Thoracic aorta (tissue), 2 donors: Measurements from ENCODE around the gene PARD6B. TPM values are rescaled to one million over a fixed set of nuclear protein-coding genes. Genes with fewer than 3 reads are reported as not detected.

Experiments
- ATAC-seq: fragments of 150-250 bp; one replicate; pipeline ENCODE4 v1.8.0; 2017; ENCODE audit warnings: low read depth; ENCODE audit not compliant: insufficient number of reproducible peaks, low FRiP score
- DNase-seq: peaks from one replicate; pipeline ENCODE4 v3.0.0-alpha.2; 2020; ENCODE audit warnings: low spot score
- H3K27ac ChIP-seq, 2 donors: fragments of 200-600 bp; sonication (generic); 1 replicate in 1 of 2; 2 replicates in 1 of 2; pipeline ENCODE4 v1.5.1; 2016; ENCODE audit warnings: mild to moderate bottlenecking in 2 of 2, moderate library complexity in 2 of 2
- H3K27me3 ChIP-seq: fragments of 200-600 bp; sonication (generic); replicated peaks from 2 replicates; pipeline ENCODE4 v1.6.0; 2016; ENCODE audit warnings: mild to moderate bottlenecking; ENCODE audit not compliant: insufficient read depth
- H3K36me3 ChIP-seq: fragments of 200-600 bp; sonication (generic); one replicate; pipeline ENCODE4 v1.5.1; 2016
- H3K4me1 ChIP-seq, 2 donors: fragments of 200-600 bp; sonication (generic); 1 replicate in 1 of 2; 2 replicates in 1 of 2; pipeline versions ENCODE4 v1.5.1 to v1.6.0; 2016; ENCODE audit warnings: low read depth in 2 of 2, mild to moderate bottlenecking in 1 of 2; ENCODE audit not compliant: control insufficient read depth in 1 of 2
- H3K4me3 ChIP-seq: fragments of 200-600 bp; sonication (generic); 2 replicates; pipeline ENCODE4 v1.5.1; 2016; ENCODE audit warnings: mild to moderate bottlenecking
- H3K9me3 ChIP-seq: fragments of 200-600 bp; sonication (generic); 2 replicates; pipeline ENCODE4 v1.5.1; 2016
- CTCF ChIP-seq: fragments of 200-600 bp; sonication (generic); IDR thresholded peaks from one replicate; pipeline ENCODE4 v1.5.1; 2019; ENCODE audit warnings: antibody characterized with exemption
- total RNA-seq, 2 donors: library from RNA; depleted of rRNA; stranded (reverse); fragments of >200 nt; gene quantifications; one replicate each; pipeline versions ENCODE4 v1.1.0 to v1.2.3, GENCODE V29; 2016

PARD6B gene
- total RNA-seq, 2 donors from 2014 or later = 2.8 to 10.7 TPM

DNA sequence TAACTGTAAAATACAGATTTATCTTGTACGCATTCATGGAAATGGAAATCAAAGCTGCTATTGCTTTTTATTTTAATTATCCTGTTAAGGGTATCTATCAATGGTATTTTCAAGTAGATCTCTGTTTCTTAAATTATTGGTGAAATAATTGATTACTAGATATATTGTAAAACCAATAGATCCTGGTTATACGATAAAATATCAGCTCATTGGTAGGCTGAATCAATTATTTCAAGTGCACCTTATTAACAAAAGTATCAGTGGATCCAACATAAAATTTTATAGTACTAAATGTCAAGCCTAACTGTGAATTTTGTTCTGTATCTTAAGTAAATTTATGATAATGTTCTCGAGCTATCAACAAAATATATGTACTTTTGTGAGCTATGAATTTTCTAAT lies 21.8 kb downstream of the PARD6B start:
- DNase-seq (no peak), ATAC-seq (no peak)
- Histone ChIP-seq H3K4me1 (no peaks in the 10 kb centered on the region), H3K36me3 (no peaks in the 10 kb centered on the region), H3K9me3 (no peaks in the 10 kb centered on the region), H3K27me3 (no peaks in the 10 kb centered on the region), H3K4me3 (no peak overlapping the region), H3K27ac (no peak overlapping the region)
- TF ChIP-seq CTCF = no peak

DNA sequence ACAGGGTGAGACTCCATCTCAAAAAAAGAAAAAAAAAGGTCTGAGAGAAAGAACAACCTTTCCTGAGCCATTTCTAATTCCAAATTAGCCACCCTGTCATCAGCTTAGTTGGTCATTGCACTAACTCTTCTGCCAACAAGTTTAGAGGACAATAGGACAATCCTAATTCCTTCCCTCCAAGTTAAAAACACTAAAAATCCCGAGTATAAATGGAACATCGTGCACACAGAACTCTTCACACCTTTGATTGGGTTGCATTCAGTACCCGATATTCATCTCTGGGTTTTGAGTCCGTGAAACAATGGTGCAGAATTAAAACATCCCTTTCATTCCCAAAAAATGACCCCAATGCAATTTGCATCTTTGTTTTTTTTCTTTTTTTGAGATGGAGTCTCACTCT lies 23.0 kb downstream of the PARD6B start:
- Histone ChIP-seq H3K27ac (no peak overlapping the region), H3K4me3 (no peak overlapping the region), H3K4me1 (no peaks in the 10 kb centered on the region), H3K36me3 (no peaks in the 10 kb centered on the region), H3K9me3 (no peaks in the 10 kb centered on the region), H3K27me3 (no peaks in the 10 kb centered on the region)
- TF ChIP-seq CTCF = no peak
- DNase-seq (no peak), ATAC-seq (no peak)

- Histone ChIP-seq H3K36me3 (no peaks in the 10 kb centered on the region), H3K27me3 (no peaks in the 10 kb centered on the region), H3K9me3 (no peaks in the 10 kb centered on the region), H3K27ac (no peak overlapping the region), H3K4me1 (no peaks in the 10 kb centered on the region), H3K4me3 (no peak overlapping the region)
- no peak for DNase-seq
- TF ChIP-seq CTCF = no peak
- ATAC-seq = no peak
These were observed 25.1 kb downstream of the PARD6B start for GRCh38 chr20:50756447-50756846.

GRCh38 chr20:50758469-50758868 lies 27.1 kb downstream of the PARD6B start:
- DNase-seq (no peak), ATAC-seq (no peak)
- no peaks in the 10 kb centered on the region for H3K36me3 ChIP-seq
- TF ChIP-seq CTCF = no peak
- no peaks in the 10 kb centered on the region for H3K27me3 ChIP-seq
- H3K4me3 ChIP-seq = no peak overlapping the region
- no peak overlapping the region for H3K27ac ChIP-seq
- H3K4me1 ChIP-seq = peaks cover 7 to 13% of the 10 kb centered on the region in 2 donors
- H3K9me3 ChIP-seq = no peaks in the 10 kb centered on the region

DNA sequence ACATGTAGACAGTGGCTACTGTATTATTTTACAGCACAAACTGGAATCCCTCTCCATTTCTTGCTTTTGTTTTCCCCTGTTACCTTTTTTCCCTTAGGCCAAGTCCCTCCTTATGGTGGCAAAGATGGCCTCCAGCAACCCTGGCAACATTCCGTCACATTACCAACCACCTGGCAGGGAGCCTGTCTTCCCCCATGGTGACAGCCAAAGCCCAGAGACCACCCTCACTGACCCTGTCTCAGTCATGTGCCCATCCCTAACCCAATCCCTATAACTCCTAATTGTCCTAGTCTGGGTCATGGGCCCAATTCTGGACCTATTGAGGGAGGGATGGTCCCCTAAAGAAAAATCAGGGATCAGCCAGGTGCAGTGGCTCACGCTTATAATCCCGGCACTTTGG lies 27.6 kb downstream of the PARD6B start:
- H3K27me3 ChIP-seq = no peaks in the 10 kb centered on the region
- DNase-seq = no peak

More for the DNA sequence above, 27.6 kb downstream of the PARD6B start:
- no peak for ATAC-seq
- no peaks in the 10 kb centered on the region for H3K9me3 ChIP-seq
- TF ChIP-seq CTCF = no peak
- H3K4me3 ChIP-seq = no peak overlapping the region
- no peaks in the 10 kb centered on the region for H3K36me3 ChIP-seq
- H3K27ac ChIP-seq = no peak overlapping the region
- H3K4me1 ChIP-seq = peaks cover 7 to 13% of the 10 kb centered on the region in 2 donors
